Neural cell (in vitro differentiated cells): Measurements from ENCODE around the gene OSBPL7. TPM values are rescaled to one million over a fixed set of nuclear protein-coding genes. Genes with fewer than 3 reads are reported as not detected.

ENCODE experiments used
- H2AFZ ChIP-seq: fragments of 200-600, 300-800 bp; sonication (generic), shearing (Covaris generic); 2 replicates; pipeline ENCODE4 v1.6.0; 2014; ENCODE audit warnings: low read depth, mild to moderate bottlenecking, antibody characterized with exemption, low read length, moderate library complexity
- H3F3A ChIP-seq: fragments of 200-600 bp; shearing (Covaris generic); 2 replicates; pipeline ENCODE4 v1.6.1; 2016; ENCODE audit warnings: mild to moderate bottlenecking, moderate library complexity, mixed read lengths, antibody characterized with exemption, low read length; ENCODE audit not compliant: insufficient read depth, poor library complexity, severe bottlenecking
- H3K27ac ChIP-seq: fragments of 200-600, 300-800 bp; sonication (generic), shearing (Covaris generic); 2 replicates; pipeline ENCODE4 v1.5.1; 2014; ENCODE audit warnings: mild to moderate bottlenecking, low read length, moderate library complexity
- H3K27me3 ChIP-seq: fragments of 300-800, 200-600 bp; sonication (generic), shearing (Covaris generic); 2 replicates; pipeline ENCODE4 v1.6.0; 2014; ENCODE audit warnings: mild to moderate bottlenecking, low read depth, low read length, moderate library complexity; ENCODE audit not compliant: insufficient read depth
- H3K36me3 ChIP-seq: fragments of 300-800, 200-600 bp; sonication (generic), shearing (Covaris generic); 2 replicates; pipeline ENCODE4 v1.5.1; 2014; ENCODE audit warnings: mild to moderate bottlenecking, antibody characterized with exemption, low read length, moderate library complexity; ENCODE audit not compliant: insufficient read depth
- H3K4me2 ChIP-seq: fragments of 300-800, 200-600 bp; sonication (generic), shearing (Covaris generic); 2 replicates; pipeline ENCODE4 v1.6.0; 2014; ENCODE audit warnings: mild to moderate bottlenecking, low read length
- H3K4me3 ChIP-seq: fragments of 300-800, 200-600 bp; sonication (generic), shearing (Covaris generic); 2 replicates; pipeline ENCODE4 v1.5.1; 2014; ENCODE audit warnings: mild to moderate bottlenecking, low read length, moderate library complexity
- H3K79me2 ChIP-seq: fragments of 200-600 bp; shearing (Covaris generic); replicated peaks from 2 replicates; pipeline ENCODE4 v1.6.0; 2014; ENCODE audit warnings: mild to moderate bottlenecking, low read length, moderate library complexity; ENCODE audit not compliant: insufficient read depth
- H3K9ac ChIP-seq: fragments of 300-800, 200-600 bp; sonication (generic), shearing (Covaris generic); 2 replicates; pipeline ENCODE4 v1.6.1; 2016; ENCODE audit warnings: mild to moderate bottlenecking, low read length, mixed read lengths
- H3K9me2 ChIP-seq: fragments of 200-600 bp; shearing (Covaris generic); 2 replicates; pipeline ENCODE4 v1.6.1; 2016; ENCODE audit warnings: mild to moderate bottlenecking, low read length, mixed read lengths; ENCODE audit not compliant: insufficient read depth
- H3K9me3 ChIP-seq: fragments of 200-600, 300-800 bp; sonication (generic), shearing (Covaris generic); 2 replicates; pipeline ENCODE4 v1.6.1; 2016; ENCODE audit warnings: mild to moderate bottlenecking, mixed run types, low read length, moderate library complexity, mixed read lengths
- H4K20me1 ChIP-seq: fragments of 200-600 bp; shearing (Covaris generic); 2 replicates; pipeline ENCODE4 v1.6.1; 2016; ENCODE audit warnings: mild to moderate bottlenecking, mixed run types; ENCODE audit not compliant: insufficient read depth
- EP300 ChIP-seq: fragments of 450-650 bp; conservative IDR thresholded peaks from 2 replicates; pipeline ENCODE4 v1.6.1; 2014; ENCODE audit warnings: antibody characterized with exemption, mild to moderate bottlenecking, moderate library complexity; ENCODE audit not compliant: poor library complexity, severe bottlenecking
- EZH2 ChIP-seq: fragments of 200-600, 300-800 bp; shearing (Covaris generic), sonication (generic); IDR thresholded peaks from 2 replicates; pipeline ENCODE4 v1.6.1; 2014; ENCODE audit warnings: antibody characterized with exemption, low read length, borderline replicate concordance, mild to moderate bottlenecking; ENCODE audit not compliant: insufficient read depth, poor library complexity, severe bottlenecking
- MXI1 ChIP-seq: fragments of 450-650 bp; conservative IDR thresholded peaks from 2 replicates; pipeline ENCODE4 v1.6.1; 2014; ENCODE audit warnings: antibody characterized with exemption, mild to moderate bottlenecking; ENCODE audit not compliant: poor library complexity, severe bottlenecking
- POLR2AphosphoS5 ChIP-seq: IDR thresholded peaks from 2 replicates; pipeline ENCODE4 v1.6.1; 2012
- RAD21 ChIP-seq: fragments of 450-650 bp; conservative IDR thresholded peaks from 2 replicates; pipeline ENCODE4 v1.6.1; 2014; ENCODE audit warnings: antibody characterized with exemption, mild to moderate bottlenecking, moderate library complexity
- REST ChIP-seq: IDR thresholded peaks from 2 replicates; pipeline ENCODE4 v1.6.1; 2012; ENCODE audit warnings: borderline replicate concordance
- SMC3 ChIP-seq: fragments of 450-650 bp; conservative IDR thresholded peaks from 2 replicates; pipeline ENCODE4 v1.6.1; 2014; ENCODE audit warnings: antibody characterized with exemption, mild to moderate bottlenecking, moderate library complexity; ENCODE audit not compliant: poor library complexity
- TAF1 ChIP-seq: IDR thresholded peaks from 2 replicates; pipeline ENCODE4 v1.6.1; 2012; ENCODE audit warnings: low read depth
- polyA plus RNA-seq: library from polyadenylated mRNA; depleted of rRNA; stranded (reverse); fragments of >200 nt; gene quantifications from 2 replicates; pipeline ENCODE4 v1.2.3, GENCODE V29; 2014
- TF ChIP-seq, protein P1 (sequence below): fragments of 450-650 bp; IDR thresholded peaks from 2 replicates; pipeline ENCODE4 v1.5.1; 2014; ENCODE audit warnings: antibody characterized with exemption, mild to moderate bottlenecking, moderate library complexity; ENCODE audit not compliant: poor library complexity, severe bottlenecking

OSBPL7 gene
- polyA plus RNA-seq, 1 donor from 2014 or later, result 10.0 TPM

DNA sequence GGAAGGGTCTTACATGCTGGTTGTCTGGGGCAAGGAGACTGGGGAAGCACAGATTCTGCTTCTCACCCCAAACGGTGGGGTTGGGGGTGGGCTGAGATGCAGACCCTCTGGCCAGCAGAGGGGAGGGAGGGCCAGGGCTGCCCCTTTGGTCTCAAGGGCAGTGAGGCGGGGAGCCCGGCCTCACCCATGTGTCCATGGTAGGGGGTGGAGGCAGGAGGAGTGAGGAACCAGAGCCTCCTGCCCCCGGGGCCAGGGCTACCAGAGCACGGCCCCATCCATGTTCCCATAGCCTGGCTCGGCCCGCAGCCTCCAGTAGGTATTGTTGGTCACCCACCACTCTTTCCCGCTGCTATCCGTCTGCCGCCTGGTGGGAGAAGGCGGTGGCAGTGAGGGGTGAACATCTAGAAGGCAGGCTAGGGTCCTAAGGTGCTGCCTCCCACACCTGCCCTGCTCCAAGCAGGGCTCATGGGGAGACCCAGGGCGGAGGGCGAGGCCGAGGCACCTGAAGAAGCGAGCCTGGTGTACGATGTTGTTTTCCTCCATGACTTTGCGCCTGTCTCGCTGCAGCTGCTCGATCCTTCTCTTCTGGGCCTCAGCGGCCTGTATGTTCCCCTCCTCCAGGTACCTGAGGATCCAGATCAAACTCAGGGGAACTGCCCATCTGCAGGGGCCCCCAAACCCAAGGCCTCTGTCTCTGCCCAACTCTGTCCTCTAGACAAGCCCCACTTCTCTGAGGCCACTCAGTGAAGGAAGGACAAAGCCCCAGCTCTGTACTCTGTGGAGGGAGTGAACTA, 13.4 kb downstream of the OSBPL7 start:
- Histone ChIP-seq H3K27me3 (no peaks in the 10 kb centered on the region), H2AFZ (no peak overlapping the region), H3K9me3 (no peaks in the 10 kb centered on the region), H4K20me1 (no peaks in the 10 kb centered on the region), H3K79me2 (no peaks in the 10 kb centered on the region), H3K9ac (no peak overlapping the region), H3K4me2 (no peak overlapping the region), H3F3A (no peaks in the 10 kb centered on the region), H3K27ac (no peak overlapping the region), H3K36me3 (no peaks in the 10 kb centered on the region), H3K4me3 (no peak overlapping the region), H3K9me2 (no peaks in the 10 kb centered on the region)
- TF ChIP-seq EP300, result no peak
- TF ChIP-seq REST, result no peak
- no peak for TF ChIP-seq EZH2
- no peak for TF ChIP-seq MXI1
- no peak for TF ChIP-seq TAF1
- TF ChIP-seq RAD21, result no peak

- H2AFZ ChIP-seq, result no peak overlapping the region
- no peaks in the 10 kb centered on the region for H3K9me3 ChIP-seq
- H3K27me3 ChIP-seq, result no peaks in the 10 kb centered on the region
- H3K36me3 ChIP-seq, result no peaks in the 10 kb centered on the region
- H3K9ac ChIP-seq, result no peak overlapping the region
- H3K79me2 ChIP-seq, result no peaks in the 10 kb centered on the region
- H3K4me2 ChIP-seq, result no peak overlapping the region
- no peak overlapping the region for H3K4me3 ChIP-seq
- H3F3A ChIP-seq, result no peaks in the 10 kb centered on the region
- TF ChIP-seq EP300 (no peak), RAD21 (no peak), POLR2AphosphoS5 (no peak), TAF1 (no peak), SMC3 (no peak), EZH2 (no peak), REST (no peak), MXI1 (no peak)
- TF ChIP-seq, protein P1, sequence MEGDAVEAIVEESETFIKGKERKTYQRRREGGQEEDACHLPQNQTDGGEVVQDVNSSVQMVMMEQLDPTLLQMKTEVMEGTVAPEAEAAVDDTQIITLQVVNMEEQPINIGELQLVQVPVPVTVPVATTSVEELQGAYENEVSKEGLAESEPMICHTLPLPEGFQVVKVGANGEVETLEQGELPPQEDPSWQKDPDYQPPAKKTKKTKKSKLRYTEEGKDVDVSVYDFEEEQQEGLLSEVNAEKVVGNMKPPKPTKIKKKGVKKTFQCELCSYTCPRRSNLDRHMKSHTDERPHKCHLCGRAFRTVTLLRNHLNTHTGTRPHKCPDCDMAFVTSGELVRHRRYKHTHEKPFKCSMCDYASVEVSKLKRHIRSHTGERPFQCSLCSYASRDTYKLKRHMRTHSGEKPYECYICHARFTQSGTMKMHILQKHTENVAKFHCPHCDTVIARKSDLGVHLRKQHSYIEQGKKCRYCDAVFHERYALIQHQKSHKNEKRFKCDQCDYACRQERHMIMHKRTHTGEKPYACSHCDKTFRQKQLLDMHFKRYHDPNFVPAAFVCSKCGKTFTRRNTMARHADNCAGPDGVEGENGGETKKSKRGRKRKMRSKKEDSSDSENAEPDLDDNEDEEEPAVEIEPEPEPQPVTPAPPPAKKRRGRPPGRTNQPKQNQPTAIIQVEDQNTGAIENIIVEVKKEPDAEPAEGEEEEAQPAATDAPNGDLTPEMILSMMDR, result no peak
- H3K27ac ChIP-seq, result no peak overlapping the region
- no peaks in the 10 kb centered on the region for H4K20me1 ChIP-seq
- no peaks in the 10 kb centered on the region for H3K9me2 ChIP-seq
Observed at GRCh38 chr17:47807421-47807820, 14.2 kb downstream of the OSBPL7 start.
